ENCODE data around the gene OR4K2. TPM values are rescaled to one million over a fixed set of nuclear protein-coding genes. Genes with fewer than 3 reads are reported as not detected.

The OR4K2 gene
- total RNA-seq, 1 donor from 2014 or later = not detected

Other genes with a start within 250 kb of the OR4K2 start
- gene OR11H2, start 161.3 kb upstream of the OR4K2 start, total RNA-seq = not detected
- gene OR4Q3, start 131.6 kb upstream of the OR4K2 start, total RNA-seq = not detected
- not detected for gene OR4M1, start 101.6 kb upstream of the OR4K2 start, total RNA-seq
- not detected for gene OR4N2, start 71.4 kb upstream of the OR4K2 start, total RNA-seq
- not detected for gene OR4K5, start 45.5 kb downstream of the OR4K2 start, total RNA-seq
- not detected for gene OR4K1, start 55.8 kb downstream of the OR4K2 start, total RNA-seq
- not detected for gene OR4K15, start 100.4 kb downstream of the OR4K2 start, total RNA-seq
- gene OR4Q2, start 127.0 kb downstream of the OR4K2 start, total RNA-seq = not detected
- gene OR4K14, start 144.2 kb downstream of the OR4K2 start, total RNA-seq = not detected
- not detected for gene OR4K13, start 160.9 kb downstream of the OR4K2 start, total RNA-seq
- gene OR4L1, start 184.9 kb downstream of the OR4K2 start, total RNA-seq = not detected
- gene OR4K17, start 235.6 kb downstream of the OR4K2 start, total RNA-seq = not detected